ENCODE results near the gene RNU1-3.
"Not testable (repeated sequence)": the region's sequence is repeated elsewhere in the genome, so short reads cannot be mapped to it uniquely, and the experiment has no call there.

DNA sequence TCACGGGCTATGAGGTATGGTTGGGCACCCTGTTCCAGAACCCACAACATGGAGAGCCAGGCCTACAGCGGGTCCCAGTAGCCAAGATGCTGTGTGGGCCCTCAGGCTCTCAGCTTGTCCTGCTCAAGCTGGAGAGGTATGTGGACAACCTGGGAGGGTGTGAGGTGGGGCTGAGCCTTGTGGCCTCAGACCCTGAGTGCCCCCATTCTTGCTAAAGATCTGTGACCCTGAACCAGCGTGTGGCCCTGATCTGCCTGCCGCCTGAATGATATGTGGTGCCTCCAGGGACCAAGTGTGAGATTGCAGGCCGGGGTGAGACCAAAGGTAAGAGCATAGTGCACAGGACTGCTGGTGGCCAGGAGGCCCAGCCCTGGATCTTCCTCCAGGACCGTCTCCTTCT, 17.4 kb downstream of the RNU1-3 start:
- TF ChIP-seq, protein P1, sequence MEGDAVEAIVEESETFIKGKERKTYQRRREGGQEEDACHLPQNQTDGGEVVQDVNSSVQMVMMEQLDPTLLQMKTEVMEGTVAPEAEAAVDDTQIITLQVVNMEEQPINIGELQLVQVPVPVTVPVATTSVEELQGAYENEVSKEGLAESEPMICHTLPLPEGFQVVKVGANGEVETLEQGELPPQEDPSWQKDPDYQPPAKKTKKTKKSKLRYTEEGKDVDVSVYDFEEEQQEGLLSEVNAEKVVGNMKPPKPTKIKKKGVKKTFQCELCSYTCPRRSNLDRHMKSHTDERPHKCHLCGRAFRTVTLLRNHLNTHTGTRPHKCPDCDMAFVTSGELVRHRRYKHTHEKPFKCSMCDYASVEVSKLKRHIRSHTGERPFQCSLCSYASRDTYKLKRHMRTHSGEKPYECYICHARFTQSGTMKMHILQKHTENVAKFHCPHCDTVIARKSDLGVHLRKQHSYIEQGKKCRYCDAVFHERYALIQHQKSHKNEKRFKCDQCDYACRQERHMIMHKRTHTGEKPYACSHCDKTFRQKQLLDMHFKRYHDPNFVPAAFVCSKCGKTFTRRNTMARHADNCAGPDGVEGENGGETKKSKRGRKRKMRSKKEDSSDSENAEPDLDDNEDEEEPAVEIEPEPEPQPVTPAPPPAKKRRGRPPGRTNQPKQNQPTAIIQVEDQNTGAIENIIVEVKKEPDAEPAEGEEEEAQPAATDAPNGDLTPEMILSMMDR (IDR thresholded peaks at IDR 0.05 in 2 of 3, conservative IDR thresholded peaks at IDR 0.05 in 1 of 3; ENCODE audit: borderline replicate concordance in 1 of 3, insufficient read depth in 1 of 3, low read depth in 2 of 3, low read length in 2 of 3), result not testable (repeated sequence)
- not testable (repeated sequence) for TF ChIP-seq SRF (IDR thresholded peaks at IDR 0.05; ENCODE audit: low read depth); ELF1 (IDR thresholded peaks at IDR 0.05; ENCODE audit: borderline replicate concordance, low read depth); POLR2A (IDR thresholded peaks at IDR 0.05; ENCODE audit: borderline replicate concordance, extremely low read depth, insufficient read depth, insufficient read length); EZH2 (IDR thresholded peaks at IDR 0.05); REST (IDR thresholded peaks at IDR 0.05; ENCODE audit: low read depth); ZNF274 (IDR thresholded peaks at IDR 0.05; ENCODE audit: low read depth, low read length); POLR2AphosphoS5 (IDR thresholded peaks at IDR 0.05; ENCODE audit: low read depth, low read length); SIN3A (IDR thresholded peaks at IDR 0.05; ENCODE audit: low read depth); JUND (IDR thresholded peaks at IDR 0.05); RAD21 (IDR thresholded peaks at IDR 0.05; ENCODE audit: low read depth); ZBTB33 (IDR thresholded peaks at IDR 0.05; ENCODE audit: extremely low read depth, insufficient replicate concordance, low read length); EZH2phosphoT487 (IDR thresholded peaks at IDR 0.05; ENCODE audit: borderline replicate concordance); CBX3 (IDR thresholded peaks at IDR 0.05; ENCODE audit: low read depth)

All from HCT116 (cell line).